Erythroblast (primary cell): ENCODE results near the gene LYZL4.

Experiments
- GATA1 ChIP-seq: IDR thresholded peaks from 2 replicates; pipeline ENCODE4 v1.6.1; 2011; ENCODE audit warnings: low read depth, mild to moderate bottlenecking, control low read depth, low read length, moderate library complexity
- POLR2A ChIP-seq: IDR thresholded peaks from 2 replicates; pipeline ENCODE4 v1.6.1; 2011; ENCODE audit warnings: mild to moderate bottlenecking, low read length

GRCh38 chr3:42438193-42438592 is 27.8 kb upstream of the LYZL4 start:
- TF ChIP-seq POLR2A (no peak), GATA1 (no peak)
